Measurements from ENCODE around the gene VSTM2L. TPM values are rescaled to one million over a fixed set of nuclear protein-coding genes. Genes with fewer than 3 reads are reported as not detected.

VSTM2L gene
- total RNA-seq, 2 donors from 2014 or later = 1.4 to 1.5 TPM

GRCh38 chr20:37941992-37942391 is 39.1 kb downstream of the VSTM2L start:
- H3K36me3 ChIP-seq = no peaks in the 10 kb centered on the region
- intact Hi-C loops (cut with DNase I) = no loop called here
- H3K9me3 ChIP-seq = no peaks in the 10 kb centered on the region
- H3K27me3 ChIP-seq = no peaks in the 10 kb centered on the region
- H3K27ac ChIP-seq = no peak overlapping the region
- H3K4me3 ChIP-seq = no peak overlapping the region
- H3K4me1 ChIP-seq = no peaks in the 10 kb centered on the region
- TF ChIP-seq, protein P1, sequence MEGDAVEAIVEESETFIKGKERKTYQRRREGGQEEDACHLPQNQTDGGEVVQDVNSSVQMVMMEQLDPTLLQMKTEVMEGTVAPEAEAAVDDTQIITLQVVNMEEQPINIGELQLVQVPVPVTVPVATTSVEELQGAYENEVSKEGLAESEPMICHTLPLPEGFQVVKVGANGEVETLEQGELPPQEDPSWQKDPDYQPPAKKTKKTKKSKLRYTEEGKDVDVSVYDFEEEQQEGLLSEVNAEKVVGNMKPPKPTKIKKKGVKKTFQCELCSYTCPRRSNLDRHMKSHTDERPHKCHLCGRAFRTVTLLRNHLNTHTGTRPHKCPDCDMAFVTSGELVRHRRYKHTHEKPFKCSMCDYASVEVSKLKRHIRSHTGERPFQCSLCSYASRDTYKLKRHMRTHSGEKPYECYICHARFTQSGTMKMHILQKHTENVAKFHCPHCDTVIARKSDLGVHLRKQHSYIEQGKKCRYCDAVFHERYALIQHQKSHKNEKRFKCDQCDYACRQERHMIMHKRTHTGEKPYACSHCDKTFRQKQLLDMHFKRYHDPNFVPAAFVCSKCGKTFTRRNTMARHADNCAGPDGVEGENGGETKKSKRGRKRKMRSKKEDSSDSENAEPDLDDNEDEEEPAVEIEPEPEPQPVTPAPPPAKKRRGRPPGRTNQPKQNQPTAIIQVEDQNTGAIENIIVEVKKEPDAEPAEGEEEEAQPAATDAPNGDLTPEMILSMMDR (IDR thresholded peaks at IDR 0.05) = no peak
- DNase-seq = peak; percentile 2
- no peak overlapping the region for H3K9ac ChIP-seq (ENCODE audit: low read depth in 2 of 2, low read length in 2 of 2)

DNA sequence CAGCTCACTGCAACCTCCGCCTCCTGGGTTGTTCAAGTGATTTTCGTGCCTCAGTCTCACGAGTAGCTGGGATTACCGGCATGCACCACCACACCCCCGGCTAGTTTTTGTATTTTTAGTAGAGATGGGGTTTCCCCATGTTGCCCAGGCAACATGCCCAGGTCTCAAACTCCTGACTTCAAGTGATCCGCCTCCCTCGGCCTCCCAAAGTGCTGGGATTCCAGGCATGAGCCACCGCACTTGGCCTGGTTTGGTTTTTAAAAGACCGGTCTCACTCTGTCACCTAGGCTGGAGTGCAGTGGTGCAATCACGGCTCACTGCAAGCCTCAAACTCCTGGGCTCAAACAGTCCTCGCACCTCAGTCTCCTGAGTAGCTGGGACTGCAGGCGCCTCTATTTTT is 40.1 kb downstream of the VSTM2L start:
- H3K27me3 ChIP-seq = no peaks in the 10 kb centered on the region
- no peak overlapping the region for H3K4me3 ChIP-seq
- intact Hi-C loops (cut with DNase I) = no loop called here
- no peak overlapping the region for H3K9ac ChIP-seq (ENCODE audit: low read depth in 2 of 2, low read length in 2 of 2)
- peak; percentile 3 for DNase-seq
- TF ChIP-seq, protein P1 (IDR thresholded peaks at IDR 0.05) = no peak
- H3K36me3 ChIP-seq = no peaks in the 10 kb centered on the region
- no peaks in the 10 kb centered on the region for H3K4me1 ChIP-seq
- no peaks in the 10 kb centered on the region for H3K9me3 ChIP-seq
- H3K27ac ChIP-seq = no peak overlapping the region

- no peaks in the 10 kb centered on the region for H3K36me3 ChIP-seq
- TF ChIP-seq, protein P1 (IDR thresholded peaks at IDR 0.05) = no peak
- H3K9me3 ChIP-seq = no peaks in the 10 kb centered on the region
- intact Hi-C loops (cut with DNase I) = no loop called here
- H3K27me3 ChIP-seq = no peaks in the 10 kb centered on the region
- no peak overlapping the region for H3K27ac ChIP-seq
- DNase-seq = peak; percentile 14
- H3K4me1 ChIP-seq = no peaks in the 10 kb centered on the region
- no peak overlapping the region for H3K9ac ChIP-seq (ENCODE audit: low read depth in 2 of 2, low read length in 2 of 2)
- no peak overlapping the region for H3K4me3 ChIP-seq
Observed at GRCh38 chr20:37943501-37944455, 40.9 kb downstream of the VSTM2L start.

DNA sequence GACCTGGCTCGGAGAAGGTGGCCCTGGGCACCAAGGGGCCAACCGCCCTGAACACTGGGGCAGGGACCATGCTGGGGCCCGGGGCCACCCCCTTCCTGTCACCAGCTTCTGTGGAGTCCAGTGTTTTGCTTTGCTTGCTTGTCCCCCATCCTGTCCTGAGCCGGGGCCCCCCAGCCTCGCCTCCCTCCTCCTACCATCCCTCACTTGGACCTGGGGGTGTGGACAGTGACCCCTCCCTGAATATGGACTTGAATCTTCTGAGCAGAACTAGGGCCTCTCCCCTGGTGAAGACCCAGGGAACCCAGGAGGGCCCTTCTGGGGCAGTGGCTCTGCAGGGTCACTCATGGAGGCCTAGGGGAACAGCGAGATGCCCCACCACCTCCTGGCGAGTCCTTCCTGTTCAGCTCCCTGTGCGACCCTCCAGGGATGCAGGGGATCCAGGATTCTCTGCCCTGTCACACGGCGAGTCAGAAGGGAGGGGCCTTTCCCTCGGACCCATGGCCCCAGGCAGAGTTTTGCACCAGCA is 41.6 kb downstream of the VSTM2L start:
- DNase-seq = peak; percentile 14
- no peak overlapping the region for H3K27ac ChIP-seq
- intact Hi-C loops (cut with DNase I) = no loop called here

GRCh38 chr20:37945091-37945547 is 42.2 kb downstream of the VSTM2L start:
- Histone ChIP-seq H3K36me3 (no peaks in the 10 kb centered on the region), H3K9me3 (no peaks in the 10 kb centered on the region), H3K27me3 (no peaks in the 10 kb centered on the region), H3K4me1 (no peaks in the 10 kb centered on the region), H3K27ac (no peak overlapping the region), H3K4me3 (no peak overlapping the region), H3K9ac (ENCODE audit: low read depth in 2 of 2, low read length in 2 of 2) (no peak overlapping the region)
- DNase-seq = peak; percentile 13
- intact Hi-C loops (cut with DNase I) = no loop called here
- TF ChIP-seq, protein P1 (IDR thresholded peaks at IDR 0.05) = no peak

More for the DNA sequence above, 41.6 kb downstream of the VSTM2L start:
- Histone ChIP-seq H3K9ac (ENCODE audit: low read depth in 2 of 2, low read length in 2 of 2) (no peak overlapping the region), H3K36me3 (no peaks in the 10 kb centered on the region), H3K4me3 (no peak overlapping the region), H3K9me3 (no peaks in the 10 kb centered on the region), H3K4me1 (no peaks in the 10 kb centered on the region), H3K27me3 (no peaks in the 10 kb centered on the region)
- TF ChIP-seq, protein P1 (IDR thresholded peaks at IDR 0.05) = no peak

Data from colonic mucosa (tissue), 4 donors.